ENCODE results near the gene GTF2A2. TPM values are rescaled to one million over a fixed set of nuclear protein-coding genes. Genes with fewer than 3 reads are reported as not detected.

GTF2A2 gene
- polyA plus RNA-seq, 1 donor from 2014 or later = 171 TPM

DNA sequence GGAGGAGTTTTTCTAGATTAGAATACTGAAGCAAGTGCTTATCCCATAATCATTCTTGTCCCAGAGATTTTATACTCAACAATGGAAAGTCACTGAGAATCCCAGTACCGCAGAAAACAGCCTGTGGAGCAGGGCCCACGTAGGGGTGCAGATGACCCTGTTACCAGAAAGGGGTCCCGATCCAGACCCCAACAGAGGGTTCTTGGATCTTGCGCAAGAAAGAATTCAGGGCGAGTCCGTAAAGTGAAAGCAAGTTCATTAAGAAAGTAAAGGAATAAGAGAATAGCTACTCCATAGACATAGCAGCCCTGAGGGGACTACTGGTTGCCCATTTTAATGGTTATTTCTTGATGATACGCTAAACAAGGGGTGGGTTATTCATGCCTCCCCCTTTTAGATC is 43.2 kb downstream of the GTF2A2 start:
- no peaks in the 10 kb centered on the region for H3K36me3 ChIP-seq (ENCODE audit: insufficient read depth, low read length)
- no peak overlapping the region for H3K4me3 ChIP-seq (ENCODE audit: low read length)
- no peak overlapping the region for H3K4me2 ChIP-seq (ENCODE audit: low read length)
- no peaks in the 10 kb centered on the region for H3K9me2 ChIP-seq (ENCODE audit: insufficient read depth, low read length)
- H3K79me2 ChIP-seq (replicated peaks; ENCODE audit: insufficient read depth, low read length) = no peaks in the 10 kb centered on the region
- no peaks in the 10 kb centered on the region for H3K27me3 ChIP-seq (ENCODE audit: insufficient read depth, low read depth, low read length)
- H3K9me3 ChIP-seq (ENCODE audit: low read length) = no peaks in the 10 kb centered on the region
- no peak overlapping the region for H3K27ac ChIP-seq (ENCODE audit: low read length)
- TF ChIP-seq, protein P1, sequence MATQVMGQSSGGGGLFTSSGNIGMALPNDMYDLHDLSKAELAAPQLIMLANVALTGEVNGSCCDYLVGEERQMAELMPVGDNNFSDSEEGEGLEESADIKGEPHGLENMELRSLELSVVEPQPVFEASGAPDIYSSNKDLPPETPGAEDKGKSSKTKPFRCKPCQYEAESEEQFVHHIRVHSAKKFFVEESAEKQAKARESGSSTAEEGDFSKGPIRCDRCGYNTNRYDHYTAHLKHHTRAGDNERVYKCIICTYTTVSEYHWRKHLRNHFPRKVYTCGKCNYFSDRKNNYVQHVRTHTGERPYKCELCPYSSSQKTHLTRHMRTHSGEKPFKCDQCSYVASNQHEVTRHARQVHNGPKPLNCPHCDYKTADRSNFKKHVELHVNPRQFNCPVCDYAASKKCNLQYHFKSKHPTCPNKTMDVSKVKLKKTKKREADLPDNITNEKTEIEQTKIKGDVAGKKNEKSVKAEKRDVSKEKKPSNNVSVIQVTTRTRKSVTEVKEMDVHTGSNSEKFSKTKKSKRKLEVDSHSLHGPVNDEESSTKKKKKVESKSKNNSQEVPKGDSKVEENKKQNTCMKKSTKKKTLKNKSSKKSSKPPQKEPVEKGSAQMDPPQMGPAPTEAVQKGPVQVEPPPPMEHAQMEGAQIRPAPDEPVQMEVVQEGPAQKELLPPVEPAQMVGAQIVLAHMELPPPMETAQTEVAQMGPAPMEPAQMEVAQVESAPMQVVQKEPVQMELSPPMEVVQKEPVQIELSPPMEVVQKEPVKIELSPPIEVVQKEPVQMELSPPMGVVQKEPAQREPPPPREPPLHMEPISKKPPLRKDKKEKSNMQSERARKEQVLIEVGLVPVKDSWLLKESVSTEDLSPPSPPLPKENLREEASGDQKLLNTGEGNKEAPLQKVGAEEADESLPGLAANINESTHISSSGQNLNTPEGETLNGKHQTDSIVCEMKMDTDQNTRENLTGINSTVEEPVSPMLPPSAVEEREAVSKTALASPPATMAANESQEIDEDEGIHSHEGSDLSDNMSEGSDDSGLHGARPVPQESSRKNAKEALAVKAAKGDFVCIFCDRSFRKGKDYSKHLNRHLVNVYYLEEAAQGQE (IDR thresholded peaks at IDR 0.05; ENCODE audit: borderline replicate concordance) = no peak
- TF ChIP-seq EZH2 (IDR thresholded peaks at IDR 0.05; ENCODE audit: borderline replicate concordance, insufficient read depth, low read length, poor library complexity, severe bottlenecking) = no peak
- no peak for TF ChIP-seq TAF1 (IDR thresholded peaks at IDR 0.05; ENCODE audit: low read depth)
- no peak for TF ChIP-seq MXI1 (conservative IDR thresholded peaks at IDR 0.05; ENCODE audit: poor library complexity, severe bottlenecking)
- TF ChIP-seq, protein P2, sequence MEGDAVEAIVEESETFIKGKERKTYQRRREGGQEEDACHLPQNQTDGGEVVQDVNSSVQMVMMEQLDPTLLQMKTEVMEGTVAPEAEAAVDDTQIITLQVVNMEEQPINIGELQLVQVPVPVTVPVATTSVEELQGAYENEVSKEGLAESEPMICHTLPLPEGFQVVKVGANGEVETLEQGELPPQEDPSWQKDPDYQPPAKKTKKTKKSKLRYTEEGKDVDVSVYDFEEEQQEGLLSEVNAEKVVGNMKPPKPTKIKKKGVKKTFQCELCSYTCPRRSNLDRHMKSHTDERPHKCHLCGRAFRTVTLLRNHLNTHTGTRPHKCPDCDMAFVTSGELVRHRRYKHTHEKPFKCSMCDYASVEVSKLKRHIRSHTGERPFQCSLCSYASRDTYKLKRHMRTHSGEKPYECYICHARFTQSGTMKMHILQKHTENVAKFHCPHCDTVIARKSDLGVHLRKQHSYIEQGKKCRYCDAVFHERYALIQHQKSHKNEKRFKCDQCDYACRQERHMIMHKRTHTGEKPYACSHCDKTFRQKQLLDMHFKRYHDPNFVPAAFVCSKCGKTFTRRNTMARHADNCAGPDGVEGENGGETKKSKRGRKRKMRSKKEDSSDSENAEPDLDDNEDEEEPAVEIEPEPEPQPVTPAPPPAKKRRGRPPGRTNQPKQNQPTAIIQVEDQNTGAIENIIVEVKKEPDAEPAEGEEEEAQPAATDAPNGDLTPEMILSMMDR (IDR thresholded peaks at IDR 0.05; ENCODE audit: poor library complexity, severe bottlenecking) = no peak
- no peak for TF ChIP-seq EP300 (conservative IDR thresholded peaks at IDR 0.05; ENCODE audit: poor library complexity, severe bottlenecking)
- no peak for TF ChIP-seq RAD21 (conservative IDR thresholded peaks at IDR 0.05)
- TF ChIP-seq SMC3 (conservative IDR thresholded peaks at IDR 0.05; ENCODE audit: poor library complexity) = no peak
- no peak for TF ChIP-seq POLR2AphosphoS5 (IDR thresholded peaks at IDR 0.05)
- no peaks in the 10 kb centered on the region for H3F3A ChIP-seq (ENCODE audit: insufficient read depth, low read length, poor library complexity, severe bottlenecking)
- H2AFZ ChIP-seq (ENCODE audit: low read depth, low read length) = no peak overlapping the region
- no peak overlapping the region for H3K9ac ChIP-seq (ENCODE audit: low read length)
- H4K20me1 ChIP-seq (ENCODE audit: insufficient read depth) = no peaks in the 10 kb centered on the region

DNA sequence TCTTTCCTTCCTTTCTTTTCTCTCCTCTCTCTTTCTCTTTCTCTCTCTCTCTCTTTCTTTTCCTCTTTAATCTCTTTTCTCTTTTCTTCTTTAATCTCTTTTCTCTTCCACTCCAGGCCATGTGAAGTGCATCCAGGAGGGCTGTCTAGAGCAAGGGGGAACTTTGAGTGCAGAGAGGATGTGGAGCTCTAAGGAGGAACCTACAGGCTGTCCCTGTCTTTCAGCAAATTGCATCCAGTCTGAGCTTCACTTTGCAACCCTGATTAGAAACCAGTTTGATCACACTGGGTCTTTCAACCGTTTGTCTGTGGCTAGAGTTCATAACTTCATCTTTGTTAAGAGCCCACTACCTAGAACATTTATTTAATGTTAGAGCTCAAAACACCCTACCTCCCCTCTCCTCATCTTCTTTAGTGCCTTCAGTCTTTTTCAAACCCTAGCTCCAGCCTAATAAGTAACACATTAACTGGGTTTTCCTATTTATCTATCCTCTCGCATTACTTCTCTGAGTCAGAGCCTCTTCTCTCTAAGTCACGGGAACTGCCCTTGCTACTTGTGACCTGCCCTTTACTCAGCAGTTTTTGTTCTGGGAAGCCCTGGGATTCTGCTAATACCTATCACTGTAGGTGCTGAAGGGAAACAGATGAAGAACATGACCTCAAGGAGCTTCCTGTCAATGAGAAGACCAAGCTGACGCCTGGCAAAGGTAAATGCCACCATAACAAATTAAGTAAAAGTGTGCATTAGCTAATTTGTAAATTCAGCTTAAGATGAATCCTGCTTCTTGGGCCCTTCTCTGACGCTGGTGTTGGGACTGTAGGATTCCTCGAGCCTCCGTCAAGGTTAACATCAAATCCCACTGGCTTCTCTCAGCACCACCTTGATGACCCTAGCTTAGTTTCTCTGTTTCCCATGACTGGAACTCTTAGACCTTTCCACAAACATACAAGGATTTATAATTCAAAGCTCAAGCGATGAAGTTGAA is 45.7 kb downstream of the GTF2A2 start, which contains the start of gene GCNT3:
Gene GCNT3, plus strand, starts transcription at position 508 of the 985 bp plus-strand sequence. CDS start 6,456 bp downstream, outside the sequence.
- Histone ChIP-seq H4K20me1 (ENCODE audit: insufficient read depth) (no peaks in the 10 kb centered on the region), H3K9me3 (ENCODE audit: low read length) (no peaks in the 10 kb centered on the region), H3K9ac (ENCODE audit: low read length) (no peak within 1 kb of the TSS), H3K4me2 (ENCODE audit: low read length) (no peak within 1 kb of the TSS), H3K79me2 (replicated peaks; ENCODE audit: insufficient read depth, low read length) (no peaks in the 10 kb centered on the region), H3K36me3 (ENCODE audit: insufficient read depth, low read length) (no peaks in the 10 kb centered on the region), H3K9me2 (ENCODE audit: insufficient read depth, low read length) (no peaks in the 10 kb centered on the region), H3K27ac (ENCODE audit: low read length) (no peak within 1 kb of the TSS), H3F3A (ENCODE audit: insufficient read depth, low read length, poor library complexity, severe bottlenecking) (no peaks in the 10 kb centered on the region), H3K27me3 (ENCODE audit: insufficient read depth, low read depth, low read length) (no peaks in the 10 kb centered on the region), H2AFZ (ENCODE audit: low read depth, low read length) (no peak within 1 kb of the TSS), H3K4me3 (ENCODE audit: low read length) (no peak within 1 kb of the TSS)
- TF ChIP-seq, protein P2 (IDR thresholded peaks at IDR 0.05; ENCODE audit: poor library complexity, severe bottlenecking) = no peak
- TF ChIP-seq EZH2 (IDR thresholded peaks at IDR 0.05; ENCODE audit: borderline replicate concordance, insufficient read depth, low read length, poor library complexity, severe bottlenecking) (no peak), POLR2AphosphoS5 (IDR thresholded peaks at IDR 0.05) (no peak), SMC3 (conservative IDR thresholded peaks at IDR 0.05; ENCODE audit: poor library complexity) (no peak), MXI1 (conservative IDR thresholded peaks at IDR 0.05; ENCODE audit: poor library complexity, severe bottlenecking) (no peak), EP300 (conservative IDR thresholded peaks at IDR 0.05; ENCODE audit: poor library complexity, severe bottlenecking) (no peak), TAF1 (IDR thresholded peaks at IDR 0.05; ENCODE audit: low read depth) (no peak), RAD21 (conservative IDR thresholded peaks at IDR 0.05) (no peak)
- TF ChIP-seq, protein P1 (IDR thresholded peaks at IDR 0.05; ENCODE audit: borderline replicate concordance) = no peak

Measured in neural cell (in vitro differentiated cells).